ENCODE measurements around the gene GNPNAT1. TPM values are rescaled to one million over a fixed set of nuclear protein-coding genes. Genes with fewer than 3 reads are reported as not detected.

Gene GNPNAT1
- total and polyA plus RNA-seq, 5 experiments from 2014 or later: 8.3 to 12.9 (median 11.2) TPM

- H3K27me3 Mint-ChIP-seq: no peaks in the 10 kb centered on the region
- H3K4me1 Mint-ChIP-seq: peaks cover 0 to 1% (median 0%) of the 10 kb centered on the region in 4 donors
- H3K36me3 Mint-ChIP-seq: no peaks in the 10 kb centered on the region
- POLR2A ChIA-PET: no interaction called here
- ATAC-seq (no peak), DNase-seq (no peak)
- no peak overlapping the region for H3K4me3 Mint-ChIP-seq
- no peaks in the 10 kb centered on the region for H3K9me3 Mint-ChIP-seq
- H3K27ac Mint-ChIP-seq: no peak overlapping the region
These were observed 16.7 kb upstream of the GNPNAT1 start for GRCh38 chr14:52808101-52808500.

- Mint-ChIP-seq H3K4me3 (no peak overlapping the region), H3K36me3 (no peaks in the 10 kb centered on the region), H3K4me1 (peaks cover 0 to 7% (median 4%) of the 10 kb centered on the region in 4 donors), H3K9me3 (no peaks in the 10 kb centered on the region), H3K27me3 (no peaks in the 10 kb centered on the region), H3K27ac (no peak overlapping the region)
- DNase-seq: no peak
- no peak for ATAC-seq
- POLR2A ChIA-PET: no interaction called here
These were observed 14.7 kb upstream of the GNPNAT1 start for GRCh38 chr14:52806115-52806514.

- Mint-ChIP-seq H3K27ac (no peak overlapping the region), H3K36me3 (peaks cover 0 to 5% (median 0%) of the 10 kb centered on the region in 3 donors), H3K27me3 (no peaks in the 10 kb centered on the region), H3K9me3 (peaks cover 0 to 3% (median 0%) of the 10 kb centered on the region in 9 donors), H3K4me1 (peaks cover 1 to 16% (median 9%) of the 10 kb centered on the region in 4 donors), H3K4me3 (no peak overlapping the region)
- ATAC-seq: no peak
- POLR2A ChIA-PET: no interaction called here
- DNase-seq: no peak
These were observed 11.2 kb upstream of the GNPNAT1 start for GRCh38 chr14:52802597-52802996.

GRCh38 chr14:52801014-52801712, 9.8 kb upstream of the GNPNAT1 start:
- POLR2A ChIA-PET: no interaction called here
- Mint-ChIP-seq H3K27me3 (no peaks in the 10 kb centered on the region), H3K4me1 (peaks cover 3 to 17% (median 11%) of the 10 kb centered on the region in 4 donors), H3K36me3 (peaks cover 0 to 5% (median 0%) of the 10 kb centered on the region in 3 donors), H3K27ac (peak overlapping the region in 5 of 10 donors; percentile 47 to 64 (median 57)), H3K9me3 (peaks cover 0 to 13% (median 2%) of the 10 kb centered on the region in 9 donors), H3K4me3 (no peak overlapping the region)
- DNase-seq (peak in 3 of 10 donors; percentile 22 to 32 (median 24)), ATAC-seq (peak; percentile 70)

- Mint-ChIP-seq H3K27ac (peak overlapping the region in 2 of 10 donors; percentile 12 to 55), H3K4me3 (peak overlapping the region in 1 of 10 donors; percentile 35), H3K36me3 (peaks cover 0 to 5% (median 2%) of the 10 kb centered on the region in 3 donors), H3K9me3 (peaks cover 0 to 14% (median 2%) of the 10 kb centered on the region in 9 donors), H3K4me1 (peaks cover 3 to 17% (median 11%) of the 10 kb centered on the region in 4 donors), H3K27me3 (no peaks in the 10 kb centered on the region)
- ATAC-seq (no peak), DNase-seq (no peak)
- POLR2A ChIA-PET: no interaction called here
These were observed 7.4 kb upstream of the GNPNAT1 start for GRCh38 chr14:52798826-52799225.

GRCh38 chr14:52797653-52798052, 6.2 kb upstream of the GNPNAT1 start:
- H3K9me3 Mint-ChIP-seq: peaks cover 0 to 14% (median 2%) of the 10 kb centered on the region in 9 donors
- DNase-seq (no peak), ATAC-seq (no peak)
- POLR2A ChIA-PET: no interaction called here
- H3K4me1 Mint-ChIP-seq: peaks cover 3 to 17% (median 11%) of the 10 kb centered on the region in 4 donors
- H3K4me3 Mint-ChIP-seq: peak overlapping the region in 1 of 10 donors; percentile 10
- H3K36me3 Mint-ChIP-seq: peaks cover 0 to 5% (median 2%) of the 10 kb centered on the region in 3 donors
- H3K27ac Mint-ChIP-seq: peak overlapping the region in 4 of 10 donors; percentile 17 to 69 (median 36)
- no peaks in the 10 kb centered on the region for H3K27me3 Mint-ChIP-seq

- H3K27me3 Mint-ChIP-seq: no peaks in the 10 kb centered on the region
- POLR2A ChIA-PET: no interaction called here
- H3K4me1 Mint-ChIP-seq: peaks cover 17 to 44% (median 36%) of the 10 kb centered on the region in 4 donors
- H3K27ac Mint-ChIP-seq: peak overlapping the region in 3 of 10 donors; percentile 31 to 38 (median 35)
- peaks cover 0 to 14% (median 2%) of the 10 kb centered on the region in 9 donors for H3K9me3 Mint-ChIP-seq
- peak overlapping the region in 2 of 10 donors; percentile 2 to 36 for H3K4me3 Mint-ChIP-seq
- DNase-seq (no peak), ATAC-seq (no peak)
- H3K36me3 Mint-ChIP-seq: peaks cover 0 to 2% (median 0%) of the 10 kb centered on the region in 3 donors
These were observed 1.7 kb upstream of the GNPNAT1 start for GRCh38 chr14:52793061-52793460.

- POLR2A ChIA-PET: no interaction called here
- peaks cover 0 to 8% (median 0%) of the 10 kb centered on the region in 9 donors for H3K9me3 Mint-ChIP-seq
- H3K4me1 Mint-ChIP-seq: peaks cover 16 to 44% (median 38%) of the 10 kb centered on the region in 4 donors
- DNase-seq: peak in 1 of 10 donors; percentile 12
- no peaks in the 10 kb centered on the region for H3K27me3 Mint-ChIP-seq
- ATAC-seq: no peak
- H3K36me3 Mint-ChIP-seq: peaks cover 0 to 2% (median 0%) of the 10 kb centered on the region in 3 donors
- peak overlapping the region; percentile 78 to 95 (median 86) for H3K4me3 Mint-ChIP-seq
- H3K27ac Mint-ChIP-seq: peak overlapping the region; percentile 49 to 96 (median 88)
These were observed 649 bp upstream of the GNPNAT1 start for GRCh38 chr14:52792097-52792415.

GRCh38 chr14:52790756-52791222, 618 bp downstream of the GNPNAT1 start:
- peaks cover 16 to 44% (median 39%) of the 10 kb centered on the region in 4 donors for H3K4me1 Mint-ChIP-seq

GRCh38 chr14:52790011-52790755, 1.2 kb downstream of the GNPNAT1 start:
- ATAC-seq: no peak
- Mint-ChIP-seq H3K9me3 (peaks cover 0 to 2% (median 0%) of the 10 kb centered on the region in 9 donors), H3K4me1 (peaks cover 16 to 44% (median 39%) of the 10 kb centered on the region in 4 donors), H3K27ac (peak overlapping the region; percentile 79 to 94 (median 88)), H3K36me3 (no peaks in the 10 kb centered on the region), H3K4me3 (peak overlapping the region; percentile 85 to 95 (median 90)), H3K27me3 (no peaks in the 10 kb centered on the region)
- POLR2A ChIA-PET: interaction anchor here (0.7 to 2.5 kb wide), 6 partner anchors 9 to 363 kb away, joined by 4 to 7 read pairs (median 6); partner anchors contain the start of genes DDHD1, ERO1A, GPR137C and TXNDC16
- DNase-seq: no peak

More at GRCh38 chr14:52790756-52791222, 618 bp downstream of the GNPNAT1 start:
- DNase-seq: peak in 1 of 10 donors; percentile 2
- peak in 1 of 2 donors; percentile 0 for ATAC-seq
- H3K27me3 Mint-ChIP-seq: no peaks in the 10 kb centered on the region
- H3K36me3 Mint-ChIP-seq: no peaks in the 10 kb centered on the region
- POLR2A ChIA-PET: interaction anchor here (0.7 to 2.5 kb wide), 6 partner anchors 9 to 362 kb away, joined by 4 to 7 read pairs (median 6); partner anchors contain the start of genes DDHD1, ERO1A, GPR137C and TXNDC16
- peak overlapping the region; percentile 79 to 94 (median 88) for H3K27ac Mint-ChIP-seq
- H3K9me3 Mint-ChIP-seq: peaks cover 0 to 4% (median 0%) of the 10 kb centered on the region in 9 donors
- peak overlapping the region; percentile 85 to 95 (median 90) for H3K4me3 Mint-ChIP-seq

GRCh38 chr14:52789118-52789517, 2.3 kb downstream of the GNPNAT1 start:
- peaks cover 16 to 44% (median 39%) of the 10 kb centered on the region in 4 donors for H3K4me1 Mint-ChIP-seq
- H3K27me3 Mint-ChIP-seq: no peaks in the 10 kb centered on the region
- peak overlapping the region in 6 of 10 donors; percentile 33 to 84 (median 52) for H3K27ac Mint-ChIP-seq
- no peaks in the 10 kb centered on the region for H3K36me3 Mint-ChIP-seq
- peak overlapping the region in 7 of 10 donors; percentile 18 to 61 (median 53) for H3K4me3 Mint-ChIP-seq
- DNase-seq (no peak), ATAC-seq (no peak)
- H3K9me3 Mint-ChIP-seq: no peaks in the 10 kb centered on the region
- POLR2A ChIA-PET: interaction anchor here (0.8 to 2.5 kb wide), 2 partner anchors 94 to 124 kb away, joined by 3 to 7 read pairs; partner anchors contain the start of gene ERO1A

- H3K27me3 Mint-ChIP-seq: no peaks in the 10 kb centered on the region
- peak overlapping the region in 2 of 10 donors; percentile 3 to 44 for H3K27ac Mint-ChIP-seq
- H3K4me3 Mint-ChIP-seq: no peak overlapping the region
- peaks cover 0 to 9% (median 0%) of the 10 kb centered on the region in 3 donors for H3K36me3 Mint-ChIP-seq
- ATAC-seq (no peak), DNase-seq (no peak)
- H3K4me1 Mint-ChIP-seq: peaks cover 14 to 36% (median 33%) of the 10 kb centered on the region in 4 donors
- no peaks in the 10 kb centered on the region for H3K9me3 Mint-ChIP-seq
- POLR2A ChIA-PET: no interaction called here
These were observed 4.5 kb downstream of the GNPNAT1 start for GRCh38 chr14:52786887-52787286.

Data from naive thymus-derived CD8-positive, alpha-beta T cell (primary cell).